ENCODE data around the gene CDCA3.
"Not testable (repeated sequence)": the region's sequence is repeated elsewhere in the genome, so short reads cannot be mapped to it uniquely, and the experiment has no call there.

The CDCA3 gene
- total RNA-seq, result 2.5 to 2.6 reads per million in 2 donors

- peak; percentile 48 for DNase-seq
These were observed at the start of gene CDCA3 for GRCh38 chr12:6851153-6851920. Gene CDCA3 (minus strand): TSS chr12:6851286. CDS start chr12:6850952, 334 bp downstream.

- DNase-seq, result no peak
These were observed 48.9 kb upstream of the CDCA3 start for GRCh38 chr12:6899837-6900519.

GRCh38 chr12:6899427-6899826 lies 48.3 kb upstream of the CDCA3 start:
- DNase-seq, result no peak

- no peak for DNase-seq
These were observed 45.9 kb upstream of the CDCA3 start for GRCh38 chr12:6896846-6897435.

- DNase-seq, result no peak
These were observed 43.2 kb upstream of the CDCA3 start for GRCh38 chr12:6894321-6894720.

GRCh38 chr12:6892683-6893082 lies 41.6 kb upstream of the CDCA3 start:
- DNase-seq, result not testable (repeated sequence)

GRCh38 chr12:6891646-6892001 lies 40.5 kb upstream of the CDCA3 start:
- no peak for DNase-seq

GRCh38 chr12:6890789-6891645 lies 39.9 kb upstream of the CDCA3 start:
- DNase-seq, result peak; percentile 99

- DNase-seq, result not testable (repeated sequence)
These were observed 38.9 kb upstream of the CDCA3 start for GRCh38 chr12:6889775-6890573.

- not testable (repeated sequence) for DNase-seq
These were observed 37.7 kb upstream of the CDCA3 start for GRCh38 chr12:6888794-6889193.

GRCh38 chr12:6888360-6888759 lies 37.3 kb upstream of the CDCA3 start:
- DNase-seq, result no peak

- DNase-seq, result no peak
These were observed 36.4 kb upstream of the CDCA3 start for GRCh38 chr12:6887460-6887859.

GRCh38 chr12:6886206-6886999 lies 35.3 kb upstream of the CDCA3 start:
- DNase-seq, result not testable (repeated sequence)

GRCh38 chr12:6884539-6884938 lies 33.5 kb upstream of the CDCA3 start:
- no peak for DNase-seq

- DNase-seq, result no peak
These were observed 32.6 kb upstream of the CDCA3 start for GRCh38 chr12:6883683-6884082.

GRCh38 chr12:6883252-6883651 lies 32.2 kb upstream of the CDCA3 start:
- DNase-seq, result no peak

GRCh38 chr12:6879824-6880223 lies 28.7 kb upstream of the CDCA3 start:
- DNase-seq, result not testable (repeated sequence)

- DNase-seq, result not testable (repeated sequence)
These were observed 22.9 kb upstream of the CDCA3 start for GRCh38 chr12:6874015-6874368.

GRCh38 chr12:6873094-6874014 lies 22.3 kb upstream of the CDCA3 start, which contains the start of gene SPSB2:
Gene SPSB2 (minus strand): TSS chr12:6873303. CDS start chr12:6872901, 402 bp downstream.
- peak; percentile 98 for DNase-seq

All from activated gamma-delta T cell (primary cell).